ENCODE measurements around the gene GRAMD4.

Gene GRAMD4

DNA sequence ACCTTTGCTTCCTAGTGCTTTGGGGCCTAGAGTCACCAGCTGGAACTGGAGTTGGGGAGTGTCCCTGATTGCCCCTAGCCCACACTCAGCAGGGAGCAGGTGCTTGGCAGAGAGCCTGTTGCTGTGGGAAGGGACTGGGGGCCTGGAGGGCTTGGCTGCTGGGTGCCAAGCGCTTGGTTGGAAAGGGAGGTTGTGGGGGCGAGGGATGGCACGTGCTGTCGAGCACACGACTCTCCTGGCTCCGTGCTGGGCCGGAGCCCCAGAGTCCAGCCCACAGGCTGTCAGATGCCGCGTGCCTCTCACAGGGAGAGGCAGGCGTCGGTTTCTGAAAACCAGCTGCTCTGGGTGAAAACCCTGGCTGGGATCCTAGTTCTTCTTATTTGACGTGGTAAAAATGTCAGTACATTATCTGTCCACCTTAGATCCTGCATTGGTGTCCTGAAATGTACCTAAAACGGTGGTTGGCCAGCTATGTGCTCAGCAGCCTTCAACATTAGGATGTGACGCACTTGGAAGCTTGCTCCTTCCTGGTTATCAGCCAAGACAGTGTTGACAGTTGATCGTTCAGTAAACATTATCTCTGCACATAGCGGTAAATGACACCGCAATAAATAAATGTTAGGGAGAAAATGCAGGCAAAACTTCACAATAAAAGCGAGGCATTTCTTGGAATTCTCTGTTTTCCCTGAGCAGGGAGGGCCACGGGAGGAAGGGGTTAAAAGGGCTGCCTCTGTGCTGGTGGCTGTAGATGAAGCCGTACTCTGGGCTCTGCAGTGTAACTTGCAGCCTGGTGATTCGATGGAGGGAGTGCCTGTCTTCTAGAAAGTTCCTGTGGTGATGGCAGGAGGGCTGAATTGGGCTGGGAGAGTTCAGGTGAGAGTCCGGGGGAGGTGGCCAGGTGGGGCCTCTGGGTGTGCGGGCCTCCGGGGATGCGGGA is 29.2 kb downstream of the GRAMD4 start:
- H3K27me3 ChIP-seq (replicated peaks; ENCODE audit: control insufficient read depth, insufficient read depth, low read length, poor library complexity, severe bottlenecking): no peaks in the 10 kb centered on the region
- no peaks in the 10 kb centered on the region for H3K36me3 ChIP-seq (ENCODE audit: control insufficient read depth, insufficient read depth, low read length)
- no peaks in the 10 kb centered on the region for H3K4me1 ChIP-seq (ENCODE audit: control insufficient read depth, insufficient read depth, low read length, poor library complexity, severe bottlenecking)
- no peak overlapping the region for H3K4me3 ChIP-seq (ENCODE audit: insufficient read depth, low read depth, low read length, poor library complexity, severe bottlenecking)
- no peak for DNase-seq
- H3K27ac ChIP-seq (ENCODE audit: insufficient read depth, low read length, poor library complexity, severe bottlenecking): no peak overlapping the region
- no peaks in the 10 kb centered on the region for H3K9me3 ChIP-seq (ENCODE audit: control insufficient read depth, low read length)

DNA sequence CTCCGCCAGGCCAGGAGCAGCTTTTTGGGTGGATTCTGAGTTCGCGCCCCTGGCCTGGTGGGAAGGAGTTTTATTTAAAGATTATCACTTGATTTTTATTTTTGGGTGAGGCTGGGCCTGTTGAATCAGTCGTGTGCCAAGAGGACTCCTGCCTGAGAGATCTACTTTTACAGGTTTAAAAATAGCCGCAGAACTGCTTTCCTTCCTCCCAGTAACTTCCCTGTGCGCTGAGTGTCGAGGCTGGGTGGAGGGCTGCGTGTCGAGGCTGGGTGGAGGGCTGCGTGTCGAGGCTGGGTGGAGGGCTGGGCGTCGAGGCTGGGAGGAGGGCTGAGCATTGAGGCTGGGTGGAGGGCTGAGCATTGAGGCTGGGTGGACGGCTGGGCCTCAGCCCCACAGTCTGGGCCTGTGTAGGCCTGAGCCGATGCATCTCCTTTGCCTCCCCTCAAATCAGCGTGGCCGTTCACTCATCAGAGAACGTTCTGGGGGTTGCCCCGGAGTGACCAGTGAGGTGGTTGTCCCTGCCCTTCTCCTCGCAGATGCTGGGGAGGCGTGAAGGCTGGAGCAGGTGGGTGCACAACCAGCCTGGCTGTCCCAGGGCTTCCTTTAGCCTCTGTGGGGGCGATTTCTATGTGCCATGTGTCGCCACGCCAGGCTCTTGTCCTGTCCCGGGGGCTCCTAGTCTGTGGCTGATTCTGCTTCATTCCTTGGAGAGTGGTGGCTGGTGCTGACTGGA is 30.1 kb downstream of the GRAMD4 start:
- Histone ChIP-seq H3K4me1 (ENCODE audit: control insufficient read depth, insufficient read depth, low read length, poor library complexity, severe bottlenecking) (no peaks in the 10 kb centered on the region), H3K27ac (ENCODE audit: insufficient read depth, low read length, poor library complexity, severe bottlenecking) (no peak overlapping the region), H3K27me3 (replicated peaks; ENCODE audit: control insufficient read depth, insufficient read depth, low read length, poor library complexity, severe bottlenecking) (no peaks in the 10 kb centered on the region), H3K9me3 (ENCODE audit: control insufficient read depth, low read length) (no peaks in the 10 kb centered on the region), H3K36me3 (ENCODE audit: control insufficient read depth, insufficient read depth, low read length) (no peaks in the 10 kb centered on the region), H3K4me3 (ENCODE audit: insufficient read depth, low read depth, low read length, poor library complexity, severe bottlenecking) (no peak overlapping the region)
- DNase-seq: no peak

DNA sequence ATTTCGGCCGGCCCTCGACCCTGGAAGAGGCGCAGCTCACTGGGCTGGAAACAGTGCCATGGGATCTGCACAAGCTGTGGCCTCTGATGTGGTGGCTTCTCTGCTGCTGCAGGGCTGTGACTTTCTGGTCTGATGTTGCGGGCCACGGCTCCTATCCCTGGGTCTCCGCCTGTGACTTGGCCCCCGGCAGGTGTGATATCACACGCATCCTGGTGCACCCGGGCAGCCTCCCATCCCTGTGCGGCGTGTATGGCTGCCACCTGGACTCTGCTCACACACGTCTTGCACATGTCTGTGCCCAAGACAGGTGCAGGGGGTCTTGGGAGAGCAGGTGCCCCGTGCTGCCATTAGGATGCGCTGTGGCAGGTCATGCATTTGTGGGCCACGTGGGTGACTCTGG is 31.1 kb downstream of the GRAMD4 start:
- Histone ChIP-seq H3K4me1 (ENCODE audit: control insufficient read depth, insufficient read depth, low read length, poor library complexity, severe bottlenecking) (no peaks in the 10 kb centered on the region), H3K27me3 (replicated peaks; ENCODE audit: control insufficient read depth, insufficient read depth, low read length, poor library complexity, severe bottlenecking) (no peaks in the 10 kb centered on the region), H3K36me3 (ENCODE audit: control insufficient read depth, insufficient read depth, low read length) (no peaks in the 10 kb centered on the region), H3K9me3 (ENCODE audit: control insufficient read depth, low read length) (no peaks in the 10 kb centered on the region), H3K4me3 (ENCODE audit: insufficient read depth, low read depth, low read length, poor library complexity, severe bottlenecking) (no peak overlapping the region), H3K27ac (ENCODE audit: insufficient read depth, low read length, poor library complexity, severe bottlenecking) (no peak overlapping the region)
- no peak for DNase-seq

DNA sequence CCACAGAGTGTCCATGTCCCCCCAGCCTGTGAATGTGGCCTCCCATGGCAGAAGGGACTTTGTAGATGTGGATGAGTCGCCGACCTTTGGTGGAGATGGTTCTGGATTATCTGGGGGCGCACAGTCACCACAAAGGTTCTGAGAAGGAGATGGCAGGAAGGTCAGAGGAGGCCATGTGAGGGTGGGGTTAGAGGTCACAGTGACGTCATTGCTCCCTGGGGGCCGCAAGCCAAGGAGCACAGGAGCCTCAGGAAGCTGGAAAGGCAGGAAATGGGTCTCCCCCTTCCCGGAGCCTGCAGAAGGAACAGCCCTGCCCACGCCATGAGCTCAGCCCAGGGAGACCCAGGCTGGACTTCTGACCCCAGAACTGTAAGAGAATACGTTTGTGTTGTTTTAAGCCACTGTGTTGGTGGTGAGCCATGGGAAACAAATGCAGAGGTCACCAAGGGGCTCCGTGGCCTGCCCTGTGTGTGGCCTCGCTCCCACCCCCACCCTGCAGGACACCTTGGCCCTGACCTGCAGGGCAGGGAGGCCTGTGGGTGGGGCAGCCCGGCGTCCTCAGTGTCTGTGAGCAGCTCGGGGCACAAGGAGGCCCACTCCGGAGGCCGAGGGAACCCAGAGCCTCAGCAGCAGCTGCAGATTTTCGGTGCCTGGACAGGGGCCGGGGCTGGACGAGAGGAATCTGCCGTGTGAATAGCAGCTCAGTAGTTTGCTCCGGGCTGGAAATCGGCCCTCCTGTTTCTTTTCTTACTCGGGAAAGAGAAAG is 32.1 kb downstream of the GRAMD4 start:
- Histone ChIP-seq H3K27ac (ENCODE audit: insufficient read depth, low read length, poor library complexity, severe bottlenecking) (no peak overlapping the region), H3K4me3 (ENCODE audit: insufficient read depth, low read depth, low read length, poor library complexity, severe bottlenecking) (no peak overlapping the region), H3K36me3 (ENCODE audit: control insufficient read depth, insufficient read depth, low read length) (no peaks in the 10 kb centered on the region), H3K27me3 (replicated peaks; ENCODE audit: control insufficient read depth, insufficient read depth, low read length, poor library complexity, severe bottlenecking) (no peaks in the 10 kb centered on the region), H3K4me1 (ENCODE audit: control insufficient read depth, insufficient read depth, low read length, poor library complexity, severe bottlenecking) (no peaks in the 10 kb centered on the region), H3K9me3 (ENCODE audit: control insufficient read depth, low read length) (no peaks in the 10 kb centered on the region)
- no peak for DNase-seq

DNA sequence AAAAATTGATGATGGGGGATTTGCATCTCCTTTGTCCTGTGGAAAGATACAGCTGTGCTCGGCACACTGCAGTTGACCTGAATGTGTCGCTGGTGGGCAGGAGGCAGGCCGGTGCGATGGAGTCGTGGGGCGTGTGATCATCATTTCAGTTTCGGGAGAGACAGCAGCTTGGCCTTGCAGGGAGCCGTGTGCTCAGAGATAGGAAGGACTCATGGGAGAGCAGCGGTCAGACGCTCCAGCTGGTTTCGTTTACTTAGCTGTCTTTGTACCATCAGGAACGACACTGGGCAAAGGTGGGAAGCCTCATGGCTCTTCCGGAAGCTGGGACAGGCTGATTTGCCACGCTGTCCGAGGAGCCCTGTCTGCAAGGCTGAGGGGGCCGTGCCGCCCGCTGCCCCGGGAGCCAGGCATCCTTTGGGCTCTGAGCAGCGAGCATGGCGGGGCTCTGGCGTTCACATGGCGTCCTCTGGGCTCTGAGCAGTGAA is 32.7 kb downstream of the GRAMD4 start:
- no peak overlapping the region for H3K4me3 ChIP-seq (ENCODE audit: insufficient read depth, low read depth, low read length, poor library complexity, severe bottlenecking)
- H3K27me3 ChIP-seq (replicated peaks; ENCODE audit: control insufficient read depth, insufficient read depth, low read length, poor library complexity, severe bottlenecking): no peaks in the 10 kb centered on the region
- no peaks in the 10 kb centered on the region for H3K36me3 ChIP-seq (ENCODE audit: control insufficient read depth, insufficient read depth, low read length)
- no peaks in the 10 kb centered on the region for H3K9me3 ChIP-seq (ENCODE audit: control insufficient read depth, low read length)
- no peaks in the 10 kb centered on the region for H3K4me1 ChIP-seq (ENCODE audit: control insufficient read depth, insufficient read depth, low read length, poor library complexity, severe bottlenecking)
- DNase-seq: no peak
- no peak overlapping the region for H3K27ac ChIP-seq (ENCODE audit: insufficient read depth, low read length, poor library complexity, severe bottlenecking)

DNA sequence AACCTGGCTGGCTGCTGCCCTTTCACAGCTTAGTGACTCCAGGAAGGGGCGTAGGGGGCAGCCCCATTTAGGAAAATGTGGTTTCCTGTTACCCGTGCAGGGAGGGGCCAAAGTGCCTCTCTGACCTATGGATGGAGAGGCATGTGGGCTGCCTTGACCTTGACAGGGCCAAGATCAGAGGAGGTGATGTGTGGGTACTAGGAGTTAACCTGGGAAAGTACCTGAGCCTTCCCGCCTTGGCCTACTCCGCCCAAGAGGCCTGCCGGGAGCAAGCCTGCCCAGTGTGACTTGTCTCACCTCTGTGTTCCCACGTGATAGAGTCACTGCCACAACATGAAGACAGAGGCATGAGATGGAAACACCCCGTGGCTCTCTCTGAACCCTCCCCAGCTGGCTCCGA is 33.4 kb downstream of the GRAMD4 start:
- DNase-seq: no peak
- Histone ChIP-seq H3K27me3 (replicated peaks; ENCODE audit: control insufficient read depth, insufficient read depth, low read length, poor library complexity, severe bottlenecking) (no peaks in the 10 kb centered on the region), H3K9me3 (ENCODE audit: control insufficient read depth, low read length) (no peaks in the 10 kb centered on the region), H3K4me1 (ENCODE audit: control insufficient read depth, insufficient read depth, low read length, poor library complexity, severe bottlenecking) (no peaks in the 10 kb centered on the region), H3K36me3 (ENCODE audit: control insufficient read depth, insufficient read depth, low read length) (no peaks in the 10 kb centered on the region), H3K27ac (ENCODE audit: insufficient read depth, low read length, poor library complexity, severe bottlenecking) (no peak overlapping the region), H3K4me3 (ENCODE audit: insufficient read depth, low read depth, low read length, poor library complexity, severe bottlenecking) (no peak overlapping the region)

DNA sequence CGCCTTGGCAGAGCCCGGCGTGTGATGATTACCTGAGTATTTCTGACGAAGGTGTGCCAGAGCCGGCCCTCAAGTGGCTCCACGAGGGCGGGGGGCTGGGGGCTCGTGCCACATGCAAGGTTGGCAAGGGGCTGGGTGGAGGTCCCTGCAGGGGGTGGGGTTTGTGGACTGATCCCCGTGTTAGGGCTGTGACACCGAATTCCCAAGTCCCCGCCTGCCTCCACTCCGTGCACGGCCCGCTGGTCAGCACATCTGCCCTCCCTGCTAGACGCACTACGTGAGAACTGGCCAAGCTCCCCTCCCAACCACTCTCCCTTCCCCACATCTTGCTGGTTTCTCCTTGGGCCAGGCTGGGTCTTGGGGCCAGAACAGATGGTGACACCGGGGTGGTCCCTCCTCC is 34.2 kb downstream of the GRAMD4 start:
- H3K4me3 ChIP-seq (ENCODE audit: insufficient read depth, low read depth, low read length, poor library complexity, severe bottlenecking): no peak overlapping the region
- peaks cover under 1% of the 10 kb centered on the region for H3K4me1 ChIP-seq (ENCODE audit: control insufficient read depth, insufficient read depth, low read length, poor library complexity, severe bottlenecking)
- no peaks in the 10 kb centered on the region for H3K27me3 ChIP-seq (replicated peaks; ENCODE audit: control insufficient read depth, insufficient read depth, low read length, poor library complexity, severe bottlenecking)
- no peaks in the 10 kb centered on the region for H3K36me3 ChIP-seq (ENCODE audit: control insufficient read depth, insufficient read depth, low read length)
- H3K27ac ChIP-seq (ENCODE audit: insufficient read depth, low read length, poor library complexity, severe bottlenecking): no peak overlapping the region
- H3K9me3 ChIP-seq (ENCODE audit: control insufficient read depth, low read length): no peaks in the 10 kb centered on the region
- no peak for DNase-seq

DNA sequence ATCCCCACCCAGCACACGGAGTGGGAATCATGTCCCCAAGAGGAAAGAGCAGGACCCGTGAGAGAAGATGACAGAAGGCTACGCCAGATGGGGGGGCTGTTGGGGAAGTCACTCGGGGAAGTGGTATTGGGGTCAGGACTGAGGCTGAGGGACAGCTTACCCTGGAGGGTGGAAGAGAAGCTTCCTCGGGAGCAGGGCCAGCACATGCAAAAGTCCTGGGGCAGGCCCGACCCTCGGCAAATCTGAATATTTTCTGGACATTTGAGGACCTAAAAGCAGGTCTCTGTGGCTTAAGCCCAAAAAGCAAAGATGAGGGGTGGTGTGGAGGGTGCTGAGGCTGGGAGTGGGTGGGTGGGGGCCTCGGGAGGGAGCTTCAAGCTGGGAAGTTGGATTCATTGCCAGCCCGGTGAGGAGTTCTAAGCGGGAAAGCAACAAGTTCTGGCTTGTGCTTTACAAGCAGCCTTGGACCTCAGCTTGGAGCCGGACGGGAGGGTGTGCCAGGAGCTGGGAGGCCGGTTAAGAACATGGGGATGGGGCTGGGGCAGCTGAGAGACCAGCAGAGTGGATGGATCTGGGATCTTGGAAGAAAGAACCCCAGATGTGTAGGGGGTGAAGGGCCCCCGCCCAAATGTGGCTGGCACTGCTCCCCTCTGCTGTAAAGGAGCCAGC is 34.9 kb downstream of the GRAMD4 start:
- H3K4me1 ChIP-seq (ENCODE audit: control insufficient read depth, insufficient read depth, low read length, poor library complexity, severe bottlenecking): peaks cover 7% of the 10 kb centered on the region

DNA sequence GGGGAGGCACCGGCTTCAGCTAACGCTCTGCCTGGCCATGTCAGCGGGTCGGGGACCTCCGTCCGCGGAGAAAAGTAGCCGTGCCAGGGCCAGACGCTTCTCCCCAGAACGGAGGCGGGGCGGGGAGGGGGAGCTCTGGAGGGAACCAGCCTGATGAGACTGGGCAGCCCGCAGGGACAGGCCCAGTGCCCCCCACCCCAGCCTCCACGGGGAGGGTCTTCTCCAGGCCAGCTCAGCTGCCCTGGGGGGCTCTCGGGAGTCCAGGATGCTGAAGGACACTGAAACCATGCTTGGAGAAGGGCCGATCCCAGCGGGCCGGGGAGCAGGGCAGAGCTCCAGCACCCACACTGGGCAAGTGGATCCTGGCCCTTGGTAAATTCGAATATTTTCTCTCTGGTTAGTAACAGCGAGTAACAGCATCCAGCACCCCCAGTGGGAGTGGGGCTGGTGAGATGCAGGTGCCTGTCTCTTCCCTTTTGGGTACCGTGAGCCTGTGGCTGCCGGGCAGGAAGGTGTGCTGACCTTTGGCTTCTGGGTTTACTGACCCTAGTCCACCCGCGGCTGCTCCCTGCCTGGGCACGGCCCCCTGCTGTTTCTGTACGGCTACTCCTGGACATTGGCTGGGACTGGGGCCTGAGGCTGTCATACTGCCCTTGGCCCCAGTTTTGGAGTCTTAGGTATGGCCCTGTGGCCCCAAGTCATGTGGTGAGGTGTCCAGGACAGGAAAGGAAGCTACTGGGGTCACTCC is 35.8 kb downstream of the GRAMD4 start:
- no peak for DNase-seq
- Histone ChIP-seq H3K4me1 (ENCODE audit: control insufficient read depth, insufficient read depth, low read length, poor library complexity, severe bottlenecking) (peaks cover 17% of the 10 kb centered on the region), H3K36me3 (ENCODE audit: control insufficient read depth, insufficient read depth, low read length) (no peaks in the 10 kb centered on the region), H3K4me3 (ENCODE audit: insufficient read depth, low read depth, low read length, poor library complexity, severe bottlenecking) (no peak overlapping the region), H3K27ac (ENCODE audit: insufficient read depth, low read length, poor library complexity, severe bottlenecking) (no peak overlapping the region), H3K9me3 (ENCODE audit: control insufficient read depth, low read length) (no peaks in the 10 kb centered on the region), H3K27me3 (replicated peaks; ENCODE audit: control insufficient read depth, insufficient read depth, low read length, poor library complexity, severe bottlenecking) (no peaks in the 10 kb centered on the region)

More for the DNA sequence above, 34.9 kb downstream of the GRAMD4 start:
- DNase-seq: no peak
- no peaks in the 10 kb centered on the region for H3K36me3 ChIP-seq (ENCODE audit: control insufficient read depth, insufficient read depth, low read length)
- H3K27me3 ChIP-seq (replicated peaks; ENCODE audit: control insufficient read depth, insufficient read depth, low read length, poor library complexity, severe bottlenecking): no peaks in the 10 kb centered on the region
- no peak overlapping the region for H3K4me3 ChIP-seq (ENCODE audit: insufficient read depth, low read depth, low read length, poor library complexity, severe bottlenecking)
- no peaks in the 10 kb centered on the region for H3K9me3 ChIP-seq (ENCODE audit: control insufficient read depth, low read length)
- H3K27ac ChIP-seq (ENCODE audit: insufficient read depth, low read length, poor library complexity, severe bottlenecking): no peak overlapping the region

All from effector memory CD4-positive, alpha-beta T cell (primary cell).